ENCODE data around the gene CBARP. TPM values are rescaled to one million over a fixed set of nuclear protein-coding genes. Genes with fewer than 3 reads are reported as not detected.

Gene CBARP
- total and polyA plus RNA-seq, 9 of the 15 experiments (the other 6 are each of a cell fraction or from before 2014, with no cell fraction given) = 0.03 to 8.9 (median 1.2) TPM; not detected in 1

GRCh38 chr19:1275260-1275975 is 37.6 kb upstream of the CBARP start, which contains the start of gene FAM174C (continued):
- TF ChIP-seq ZNF407 (IDR thresholded peaks at IDR 0.05; ENCODE audit: low read depth) = no peak
- no peak for TF ChIP-seq HMG20A (CRISPR knock-in tag; conservative IDR thresholded peaks at IDR 0.05)
- TF ChIP-seq ZSCAN32 (CRISPR knock-in tag; IDR thresholded peaks at IDR 0.05) = no peak
- no peak for TF ChIP-seq ZNF212 (CRISPR knock-in tag; IDR thresholded peaks at IDR 0.05)
- no peak for TF ChIP-seq SIRT6 (IDR thresholded peaks at IDR 0.05; ENCODE audit: low read depth, low read length)
- peak; percentile 16; the same call in 1 of the 2 replicates for TF ChIP-seq ZNF511 (CRISPR knock-in tag; IDR thresholded peaks at IDR 0.05)
- no peak; the same call in 1 of the 2 replicates for TF ChIP-seq KAT7 (CRISPR knock-in tag; IDR thresholded peaks at IDR 0.05; ENCODE audit: borderline replicate concordance)
- peak; percentile 10; the same call in 1 of the 2 replicates for TF ChIP-seq MBD2 (IDR thresholded peaks at IDR 0.05; ENCODE audit: borderline replicate concordance, low read depth)
- no peak for TF ChIP-seq GTF2A2 (tag; IDR thresholded peaks at IDR 0.05)
- peak; percentile 85 for TF ChIP-seq CBFA2T2 (conservative IDR thresholded peaks at IDR 0.05)
- no peak for TF ChIP-seq SNAPC5 (CRISPR knock-in tag; IDR thresholded peaks at IDR 0.05)
- TF ChIP-seq ZNF431 (CRISPR knock-in tag; IDR thresholded peaks at IDR 0.05) = 0 out of 2 replicates have a peak, but pooled peaks have one; percentile 1
- TF ChIP-seq ZNF436 (CRISPR knock-in tag; IDR thresholded peaks at IDR 0.05) = no peak
- peak; percentile 56 for TF ChIP-seq HCFC1 (IDR thresholded peaks at IDR 0.05; ENCODE audit: low read depth, low read length)
- TF ChIP-seq PTTG1 (tag; IDR thresholded peaks at IDR 0.05; ENCODE audit: low read depth) = no peak
- peak; percentile 65 for TF ChIP-seq SMAD1 (IDR thresholded peaks at IDR 0.05; ENCODE audit: low read depth, low read length, partially characterized antibody)
- 0 out of 4 replicates have a peak, but pooled peaks of 1 of the 2 experiments have one; percentile 40 for TF ChIP-seq FOXA3 (CRISPR knock-in tag; conservative IDR thresholded peaks at IDR 0.05 in 1 of 2, IDR thresholded peaks at IDR 0.05 in 1 of 2)
- no peak for TF ChIP-seq ZNF445 (CRISPR knock-in tag; IDR thresholded peaks at IDR 0.05; ENCODE audit: low read depth)
- TF ChIP-seq ZEB2 (IDR thresholded peaks at IDR 0.05) = no peak
- no peak for TF ChIP-seq NCOR1 (IDR thresholded peaks at IDR 0.05)

All from K562 (cell line).